Right atrium auricular region (tissue), 2 donors: ENCODE measurements around the gene MDFI. TPM values are rescaled to one million over a fixed set of nuclear protein-coding genes. Genes with fewer than 3 reads are reported as not detected.

ENCODE experiments used
- DNase-seq: peaks from one replicate; pipeline ENCODE4 v3.0.0-alpha.2; 2019; ENCODE audit warnings: low spot score
- H3K27ac ChIP-seq, 2 donors: fragments of 200-600 bp; sonication (generic); 1 replicate in 1 of 2; 2 replicates in 1 of 2; pipeline ENCODE4 v1.5.1; 2016 to 2019
- H3K27me3 ChIP-seq, 2 donors: fragments of 200-600 bp; sonication (generic); one replicate each; pipeline versions ENCODE4 v1.5.1 to v1.6.0; 2017 to 2019
- H3K36me3 ChIP-seq: fragments of 200-600 bp; sonication (generic); one replicate; pipeline ENCODE4 v1.5.1; 2016
- H3K4me1 ChIP-seq, 2 donors: fragments of 200-600 bp; sonication (generic); one replicate each; pipeline versions ENCODE4 v1.5.1 to v1.6.0; 2017 to 2019
- H3K4me3 ChIP-seq, 2 donors: fragments of 200-600 bp; sonication (generic); 1 replicate in 1 of 2; 2 replicates in 1 of 2; pipeline ENCODE4 v1.5.1; 2017 to 2019; ENCODE audit warnings: mild to moderate bottlenecking in 1 of 2, moderate library complexity in 1 of 2
- H3K9me3 ChIP-seq, 2 donors: fragments of 200-600 bp; sonication (generic); one replicate each; pipeline ENCODE4 v1.5.1; 2019
- CTCF ChIP-seq, 2 donors: fragments of 200-600 bp; sonication (generic); IDR thresholded peaks; one replicate each; pipeline ENCODE4 v1.5.1; 2019; ENCODE audit warnings: antibody characterized with exemption in 2 of 2
- total RNA-seq, 2 donors: library from RNA; depleted of rRNA; stranded (reverse); fragments of >200 nt; gene quantifications; one replicate each; pipeline ENCODE4 v1.1.0, GENCODE V29; 2016

MDFI gene
- total RNA-seq, 2 donors from 2014 or later, result 1.5 to 12.3 TPM

- no peak overlapping the region for H3K27ac ChIP-seq
- peaks cover 48% of the 10 kb centered on the region for H3K36me3 ChIP-seq
- TF ChIP-seq CTCF (IDR thresholded peaks at IDR 0.05), result no peak
Measured at GRCh38 chr6:41685641-41686380, 47.5 kb downstream of the MDFI start.

GRCh38 chr6:41687501-41688175 lies 49.4 kb downstream of the MDFI start:
- H3K36me3 ChIP-seq, result peaks cover 51% of the 10 kb centered on the region
- no peak for DNase-seq
- H3K4me3 ChIP-seq, result no peak overlapping the region
- TF ChIP-seq CTCF (IDR thresholded peaks at IDR 0.05), result no peak
- no peak overlapping the region for H3K27ac ChIP-seq
- peaks cover 0 to 14% of the 10 kb centered on the region in 2 donors for H3K4me1 ChIP-seq
- no peaks in the 10 kb centered on the region for H3K9me3 ChIP-seq
- H3K27me3 ChIP-seq, result no peaks in the 10 kb centered on the region

More at GRCh38 chr6:41685641-41686380, 47.5 kb downstream of the MDFI start:
- peaks cover 0 to 23% of the 10 kb centered on the region in 2 donors for H3K4me1 ChIP-seq
- no peaks in the 10 kb centered on the region for H3K27me3 ChIP-seq
- H3K4me3 ChIP-seq, result no peak overlapping the region
- no peaks in the 10 kb centered on the region for H3K9me3 ChIP-seq
- DNase-seq, result no peak

GRCh38 chr6:41688256-41688965 lies 50.1 kb downstream of the MDFI start:
- no peak for DNase-seq
- TF ChIP-seq CTCF (IDR thresholded peaks at IDR 0.05), result no peak
- Histone ChIP-seq H3K27me3 (no peaks in the 10 kb centered on the region), H3K4me1 (peaks cover 0 to 12% of the 10 kb centered on the region in 2 donors), H3K27ac (no peak overlapping the region), H3K36me3 (peaks cover 51% of the 10 kb centered on the region), H3K4me3 (no peak overlapping the region), H3K9me3 (no peaks in the 10 kb centered on the region)

- Histone ChIP-seq H3K27ac (no peak overlapping the region), H3K4me3 (no peak overlapping the region), H3K4me1 (peaks cover 0 to 16% of the 10 kb centered on the region in 2 donors), H3K36me3 (peaks cover 50% of the 10 kb centered on the region), H3K27me3 (no peaks in the 10 kb centered on the region), H3K9me3 (no peaks in the 10 kb centered on the region)
- DNase-seq, result no peak
- TF ChIP-seq CTCF (IDR thresholded peaks at IDR 0.05), result no peak
Measured at GRCh38 chr6:41689171-41690008, 51.1 kb downstream of the MDFI start.

- H3K9me3 ChIP-seq, result no peaks in the 10 kb centered on the region
- DNase-seq, result no peak
- no peak overlapping the region for H3K27ac ChIP-seq
- no peak for TF ChIP-seq CTCF (IDR thresholded peaks at IDR 0.05)
- H3K36me3 ChIP-seq, result peaks cover 36% of the 10 kb centered on the region
- H3K4me3 ChIP-seq, result no peak overlapping the region
- peaks cover 0 to 26% of the 10 kb centered on the region in 2 donors for H3K4me1 ChIP-seq
- no peaks in the 10 kb centered on the region for H3K27me3 ChIP-seq
Measured at GRCh38 chr6:41690541-41691330, 52.5 kb downstream of the MDFI start.
